NCI-H524 (cell line): ENCODE results near the gene BMERB1.
"Not testable (repeated sequence)": the region's sequence is repeated elsewhere in the genome, so short reads cannot be mapped to it uniquely, and the experiment has no call there.

Experiments used
- DNase-seq, 2 experiments: peaks; one replicate each; lab custom pipeline; 2025; lab: John Stamatoyannopoulos, UW

BMERB1 gene

GRCh38 chr16:15592324-15592723, 157.9 kb downstream of the BMERB1 start:
- no peak for DNase-seq

GRCh38 chr16:15593235-15593634, 158.8 kb downstream of the BMERB1 start:
- no peak for DNase-seq

GRCh38 chr16:15594711-15595320, 160.4 kb downstream of the BMERB1 start:
- DNase-seq: no peak

GRCh38 chr16:15597135-15597534, 162.7 kb downstream of the BMERB1 start:
- DNase-seq: no peak

GRCh38 chr16:15597822-15598647, 163.6 kb downstream of the BMERB1 start:
- DNase-seq: no peak

- DNase-seq: no peak
Measured at GRCh38 chr16:15598648-15599190, 164.3 kb downstream of the BMERB1 start.

GRCh38 chr16:15599303-15600070, 165.1 kb downstream of the BMERB1 start:
- no peak for DNase-seq

GRCh38 chr16:15601212-15601879, 167.0 kb downstream of the BMERB1 start:
- no peak for DNase-seq

- DNase-seq: no peak
Measured at GRCh38 chr16:15602285-15603044, 168.1 kb downstream of the BMERB1 start.

GRCh38 chr16:15604460-15605440, 170.4 kb downstream of the BMERB1 start:
- no peak for DNase-seq

GRCh38 chr16:15605839-15606517, 171.6 kb downstream of the BMERB1 start:
- DNase-seq: no peak

- DNase-seq: no peak
Measured at GRCh38 chr16:15606518-15607220, 172.3 kb downstream of the BMERB1 start.

GRCh38 chr16:15607221-15607699, 172.9 kb downstream of the BMERB1 start:
- not testable (repeated sequence) for DNase-seq

GRCh38 chr16:15607700-15608396, 173.5 kb downstream of the BMERB1 start:
- no peak for DNase-seq

GRCh38 chr16:15608398-15609285, 174.3 kb downstream of the BMERB1 start:
- no peak for DNase-seq

GRCh38 chr16:15609286-15609649, 174.9 kb downstream of the BMERB1 start:
- no peak for DNase-seq

- DNase-seq: no peak
Measured at GRCh38 chr16:15610369-15610871, 176.0 kb downstream of the BMERB1 start.
